Hair follicular keratinocyte (primary cell): Measurements from ENCODE around the gene CTSW. TPM values are rescaled to one million over a fixed set of nuclear protein-coding genes. Genes with fewer than 3 reads are reported as not detected.

ENCODE experiments used
- total RNA-seq: library from RNA; depleted of rRNA; stranded (reverse); fragments of >200 nt; gene quantifications from 2 replicates; pipeline ENCODE4 v1.2.3, GENCODE V29; 2015

The CTSW gene
- 0.08 TPM in 1 of 2 replicates, not detected in the other for total RNA-seq

GRCh38 chr11:65879617-65880016 lies at the start of gene CTSW:
Gene CTSW, plus strand, starts transcription at chr11:65879837. Its CDS starts 18 bp downstream, at chr11:65879855.

GRCh38 chr11:65833297-65834030 lies 46.2 kb upstream of the CTSW start, which contains the start of gene SNX32:
Gene SNX32, plus strand, starts transcription at chr11:65833963. Its CDS starts 103 bp downstream, at chr11:65834066.

GRCh38 chr11:65857853-65858680 lies 21.6 kb upstream of the CTSW start, which contains the start of gene CFL1:
Gene CFL1, minus strand, starts transcription at chr11:65858180. Its CDS starts 81 bp downstream, at chr11:65858099.

GRCh38 chr11:65860278-65861164 lies 19.1 kb upstream of the CTSW start, which contains the start of gene MUS81:
Gene MUS81, plus strand, starts transcription at chr11:65860433. Its CDS starts 321 bp downstream, at chr11:65860754.

GRCh38 chr11:65872586-65873317 lies 6.9 kb upstream of the CTSW start, which contains the start of gene EFEMP2:
Gene EFEMP2, minus strand, starts transcription at chr11:65872800. Its CDS starts 446 bp downstream, at chr11:65872354.

GRCh38 chr11:65888163-65888814 lies 8.7 kb downstream of the CTSW start, which contains the start of gene FIBP:
Gene FIBP, minus strand, starts transcription at chr11:65888471. Its CDS starts 53 bp downstream, at chr11:65888418.

GRCh38 chr11:65890324-65891218 lies 10.9 kb downstream of the CTSW start, which contains the start of gene CCDC85B:
Gene CCDC85B, plus strand, starts transcription at chr11:65890673. Its CDS starts 111 bp downstream, at chr11:65890784.

GRCh38 chr11:65900125-65900898 lies 20.7 kb downstream of the CTSW start, which contains the start of gene FOSL1:
Gene FOSL1, minus strand, starts transcription at chr11:65900388. Its CDS starts 49 bp downstream, at chr11:65900339.

GRCh38 chr11:65918211-65919140 lies 38.8 kb downstream of the CTSW start, which contains the start of gene C11orf68:
Gene C11orf68, minus strand, starts transcription at chr11:65919062. Its CDS starts 31 bp downstream, at chr11:65919031.

GRCh38 chr11:65919141-65919572 lies 39.5 kb downstream of the CTSW start, which contains the start of gene DRAP1:
Gene DRAP1, plus strand, starts transcription at chr11:65919426. Its CDS starts 76 bp downstream, at chr11:65919502.

Other genes starting within 250 kb of the CTSW start
- gene SIPA1, start 241.7 kb upstream of the CTSW start, total RNA-seq = 19.0 and 19.4 TPM in 2 replicates
- gene RELA, start 216.9 kb upstream of the CTSW start, total RNA-seq = 51.6 and 64.1 TPM in 2 replicates
- 38.3 and 42.5 TPM in 2 replicates for gene KAT5, start 167.6 kb upstream of the CTSW start, total RNA-seq
- 48.7 and 94.1 TPM in 2 replicates for gene RNASEH2C, start 159.0 kb upstream of the CTSW start, total RNA-seq
- 11.8 and 13.9 TPM in 2 replicates for gene AP5B1, start 98.9 kb upstream of the CTSW start, total RNA-seq
- 0.91 and 3.8 TPM in 2 replicates for gene OVOL1, start 92.8 kb upstream of the CTSW start, total RNA-seq
- 0.23 TPM in 1 of 2 replicates, not detected in the other for gene SNX32, start 45.9 kb upstream of the CTSW start, total RNA-seq
- gene CFL1, start 21.7 kb upstream of the CTSW start, total RNA-seq = 1,280 and 1,622 TPM in 2 replicates
- gene MUS81, start 19.4 kb upstream of the CTSW start, total RNA-seq = 44.5 and 44.8 TPM in 2 replicates
- 7.0 and 20.5 TPM in 2 replicates for gene EFEMP2, start 7.0 kb upstream of the CTSW start, total RNA-seq
- 137 and 189 TPM in 2 replicates for gene FIBP, start 8.6 kb downstream of the CTSW start, total RNA-seq
- gene CCDC85B, start 10.8 kb downstream of the CTSW start, total RNA-seq = 101 and 124 TPM in 2 replicates
- gene FOSL1, start 20.6 kb downstream of the CTSW start, total RNA-seq = 141 and 144 TPM in 2 replicates
- gene C11orf68, start 39.2 kb downstream of the CTSW start, total RNA-seq = 15.5 and 17.6 TPM in 2 replicates
- gene DRAP1, start 39.6 kb downstream of the CTSW start, total RNA-seq = 306 and 310 TPM in 2 replicates
- not detected in 2 replicates for gene TSGA10IP, start 65.6 kb downstream of the CTSW start, total RNA-seq
- 28.7 and 32.7 TPM in 2 replicates for gene SART1, start 81.9 kb downstream of the CTSW start, total RNA-seq
- gene EIF1AD, start 122.3 kb downstream of the CTSW start, total RNA-seq = 23.3 and 35.2 TPM in 2 replicates
- gene BANF1, start 122.7 kb downstream of the CTSW start, total RNA-seq = 93.5 and 105 TPM in 2 replicates
- gene CST6, start 132.2 kb downstream of the CTSW start, total RNA-seq = 0.34 and 1.8 TPM in 2 replicates
- gene CATSPER1, start 146.6 kb downstream of the CTSW start, total RNA-seq = not detected in 2 replicates
- gene GAL3ST3, start 169.3 kb downstream of the CTSW start, total RNA-seq = not detected in 2 replicates
- 132 and 152 TPM in 2 replicates for gene SF3B2, start 172.5 kb downstream of the CTSW start, total RNA-seq
- gene PACS1, start 190.4 kb downstream of the CTSW start, total RNA-seq = 15.4 and 21.0 TPM in 2 replicates